ENCODE measurements around the gene OR2Y1.
"Not testable (repeated sequence)": the region's sequence is repeated elsewhere in the genome, so short reads cannot be mapped to it uniquely, and the experiment has no call there.

OR2Y1 gene, protein sequence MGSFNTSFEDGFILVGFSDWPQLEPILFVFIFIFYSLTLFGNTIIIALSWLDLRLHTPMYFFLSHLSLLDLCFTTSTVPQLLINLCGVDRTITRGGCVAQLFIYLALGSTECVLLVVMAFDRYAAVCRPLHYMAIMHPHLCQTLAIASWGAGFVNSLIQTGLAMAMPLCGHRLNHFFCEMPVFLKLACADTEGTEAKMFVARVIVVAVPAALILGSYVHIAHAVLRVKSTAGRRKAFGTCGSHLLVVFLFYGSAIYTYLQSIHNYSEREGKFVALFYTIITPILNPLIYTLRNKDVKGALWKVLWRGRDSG

DNA sequence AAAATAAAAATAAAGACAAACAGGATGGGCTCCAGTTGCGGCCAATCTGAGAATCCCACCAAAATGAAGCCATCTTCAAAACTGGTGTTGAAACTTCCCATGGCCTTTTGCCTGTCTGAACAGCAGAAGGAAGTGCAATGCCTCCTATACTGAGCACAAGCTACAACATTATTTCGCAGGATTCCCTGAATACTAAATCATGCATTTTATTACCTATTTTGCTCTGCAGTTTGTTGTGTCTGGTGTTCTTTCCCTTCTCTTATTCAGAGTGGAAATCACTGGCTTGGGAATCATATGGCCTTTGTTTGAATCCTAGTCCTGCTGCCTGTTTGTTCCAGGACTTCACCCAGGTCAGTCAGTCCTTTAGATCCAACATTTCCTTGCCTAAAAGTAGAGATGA, at the start of gene OR2Y1:
OR2Y1 (minus strand) TSS at position 101 of the 400 bp plus-strand sequence; CDS start at position 101, 0 bp downstream.
- peaks cover 0 to 4% of the 10 kb centered on the region in 2 donors for H3K27me3 ChIP-seq
- no peak for DNase-seq
- H3K9me3 ChIP-seq, result no peaks in the 10 kb centered on the region
- no peak within 1 kb of the TSS for H3K27ac ChIP-seq
- TF ChIP-seq, protein P1, sequence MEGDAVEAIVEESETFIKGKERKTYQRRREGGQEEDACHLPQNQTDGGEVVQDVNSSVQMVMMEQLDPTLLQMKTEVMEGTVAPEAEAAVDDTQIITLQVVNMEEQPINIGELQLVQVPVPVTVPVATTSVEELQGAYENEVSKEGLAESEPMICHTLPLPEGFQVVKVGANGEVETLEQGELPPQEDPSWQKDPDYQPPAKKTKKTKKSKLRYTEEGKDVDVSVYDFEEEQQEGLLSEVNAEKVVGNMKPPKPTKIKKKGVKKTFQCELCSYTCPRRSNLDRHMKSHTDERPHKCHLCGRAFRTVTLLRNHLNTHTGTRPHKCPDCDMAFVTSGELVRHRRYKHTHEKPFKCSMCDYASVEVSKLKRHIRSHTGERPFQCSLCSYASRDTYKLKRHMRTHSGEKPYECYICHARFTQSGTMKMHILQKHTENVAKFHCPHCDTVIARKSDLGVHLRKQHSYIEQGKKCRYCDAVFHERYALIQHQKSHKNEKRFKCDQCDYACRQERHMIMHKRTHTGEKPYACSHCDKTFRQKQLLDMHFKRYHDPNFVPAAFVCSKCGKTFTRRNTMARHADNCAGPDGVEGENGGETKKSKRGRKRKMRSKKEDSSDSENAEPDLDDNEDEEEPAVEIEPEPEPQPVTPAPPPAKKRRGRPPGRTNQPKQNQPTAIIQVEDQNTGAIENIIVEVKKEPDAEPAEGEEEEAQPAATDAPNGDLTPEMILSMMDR (IDR thresholded peaks at IDR 0.05), result no peak
- intact Hi-C loops (cut with DNase I; ENCODE audit: low total_unique reads), result no loop called here
- no peaks in the 10 kb centered on the region for H3K4me1 ChIP-seq
- no peak within 1 kb of the TSS for H3K4me3 ChIP-seq
- no peaks in the 10 kb centered on the region for H3K36me3 ChIP-seq

DNA sequence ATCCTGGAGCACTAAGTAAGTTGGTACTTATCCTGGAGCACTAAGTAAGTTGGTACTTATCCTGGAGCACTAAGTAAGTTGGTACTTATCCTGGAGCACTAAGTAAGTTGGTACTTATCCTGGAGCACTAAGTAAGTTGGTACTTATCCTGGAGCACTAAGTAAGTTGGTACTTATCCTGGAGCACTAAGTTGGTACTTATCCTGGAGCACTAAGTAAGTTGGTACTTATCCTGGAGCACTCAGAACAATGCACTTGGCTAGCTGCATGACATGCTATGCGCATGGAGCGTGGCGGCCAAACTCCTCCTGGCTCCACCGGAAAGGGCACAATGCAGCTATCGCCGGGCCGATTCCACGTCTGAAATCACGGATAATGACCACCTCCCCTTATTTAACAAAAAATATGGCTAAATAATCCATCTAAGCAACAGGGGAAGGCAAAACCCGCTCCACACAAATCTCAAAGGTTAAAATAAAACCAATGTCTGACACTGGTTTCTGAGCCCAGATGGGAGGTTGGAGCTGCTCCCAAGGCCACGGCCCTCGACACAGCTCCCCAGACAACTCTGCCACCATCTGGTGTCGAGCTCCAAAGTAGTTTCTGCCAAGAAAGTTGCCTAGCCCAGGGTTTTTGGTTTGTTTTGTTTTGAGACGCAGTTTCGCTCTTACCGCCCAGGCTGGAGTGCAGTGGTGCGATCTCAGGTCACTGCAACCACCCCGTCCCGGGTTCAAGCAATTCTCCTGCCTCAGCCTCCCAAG, 49.0 kb upstream of the OR2Y1 start:
- peaks cover 30 to 64% (median 60%) of the 10 kb centered on the region in 3 donors for H3K36me3 ChIP-seq
- not testable (repeated sequence) for H3K9me3 ChIP-seq, H3K4me3 ChIP-seq, H3K27me3 ChIP-seq, H3K27ac ChIP-seq, DNase-seq
- peaks cover 10 to 44% (median 37%) of the 10 kb centered on the region in 4 donors for H3K4me1 ChIP-seq
- intact Hi-C loops (cut with DNase I; ENCODE audit: low total_unique reads), result loop anchor here (5.0 to 10.0 kb wide), 2 partner anchors 78 to 366 kb away; no protein-coding TSS in a partner anchor

DNA sequence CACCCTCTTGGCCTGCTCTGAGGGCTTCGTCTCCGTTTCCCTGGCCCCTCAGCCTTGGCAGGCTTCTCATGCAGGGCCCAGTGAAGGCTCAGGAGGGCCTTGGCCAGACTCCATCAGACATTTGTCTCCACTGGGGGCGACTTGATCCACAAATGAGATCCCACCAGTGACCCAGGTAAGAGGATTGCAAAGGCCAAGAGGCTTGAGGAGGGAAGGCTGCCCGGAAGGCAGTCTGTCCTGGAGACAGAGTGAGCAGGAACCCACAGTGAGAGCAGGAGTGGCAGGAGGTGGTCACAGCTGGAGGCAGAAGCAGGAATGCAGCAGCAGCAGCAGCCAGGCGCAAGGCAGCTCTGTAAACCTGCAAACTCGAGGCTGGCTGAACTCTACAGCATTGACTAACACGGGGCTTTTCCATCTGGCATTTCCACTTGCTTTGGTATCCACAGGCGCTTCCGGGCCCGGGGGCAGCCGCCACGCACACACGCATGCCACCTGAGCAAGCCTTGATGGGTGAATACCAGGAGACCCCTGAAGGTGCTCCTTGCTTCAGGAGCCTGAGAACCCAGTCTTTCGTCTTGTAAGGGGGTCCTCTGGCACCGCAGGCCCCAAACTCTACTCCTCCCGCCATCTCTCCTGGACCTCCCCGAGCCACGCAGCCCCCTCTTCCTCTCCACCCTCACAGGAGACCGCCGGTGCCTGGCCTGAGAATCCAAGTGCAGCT, 48.0 kb upstream of the OR2Y1 start:
- no peaks in the 10 kb centered on the region for H3K27me3 ChIP-seq
- no peak overlapping the region for H3K4me3 ChIP-seq
- H3K9me3 ChIP-seq, result no peaks in the 10 kb centered on the region
- intact Hi-C loops (cut with DNase I; ENCODE audit: low total_unique reads), result loop anchor here (5.0 to 10.0 kb wide), 2 partner anchors 79 to 367 kb away; no protein-coding TSS in a partner anchor
- TF ChIP-seq, protein P1 (IDR thresholded peaks at IDR 0.05), result no peak
- H3K4me1 ChIP-seq, result peaks cover 10 to 44% (median 33%) of the 10 kb centered on the region in 4 donors
- peak overlapping the region in 1 of 2 donors; percentile 82 for H3K27ac ChIP-seq
- peaks cover 30 to 58% (median 54%) of the 10 kb centered on the region in 3 donors for H3K36me3 ChIP-seq
- no peak for DNase-seq

DNA sequence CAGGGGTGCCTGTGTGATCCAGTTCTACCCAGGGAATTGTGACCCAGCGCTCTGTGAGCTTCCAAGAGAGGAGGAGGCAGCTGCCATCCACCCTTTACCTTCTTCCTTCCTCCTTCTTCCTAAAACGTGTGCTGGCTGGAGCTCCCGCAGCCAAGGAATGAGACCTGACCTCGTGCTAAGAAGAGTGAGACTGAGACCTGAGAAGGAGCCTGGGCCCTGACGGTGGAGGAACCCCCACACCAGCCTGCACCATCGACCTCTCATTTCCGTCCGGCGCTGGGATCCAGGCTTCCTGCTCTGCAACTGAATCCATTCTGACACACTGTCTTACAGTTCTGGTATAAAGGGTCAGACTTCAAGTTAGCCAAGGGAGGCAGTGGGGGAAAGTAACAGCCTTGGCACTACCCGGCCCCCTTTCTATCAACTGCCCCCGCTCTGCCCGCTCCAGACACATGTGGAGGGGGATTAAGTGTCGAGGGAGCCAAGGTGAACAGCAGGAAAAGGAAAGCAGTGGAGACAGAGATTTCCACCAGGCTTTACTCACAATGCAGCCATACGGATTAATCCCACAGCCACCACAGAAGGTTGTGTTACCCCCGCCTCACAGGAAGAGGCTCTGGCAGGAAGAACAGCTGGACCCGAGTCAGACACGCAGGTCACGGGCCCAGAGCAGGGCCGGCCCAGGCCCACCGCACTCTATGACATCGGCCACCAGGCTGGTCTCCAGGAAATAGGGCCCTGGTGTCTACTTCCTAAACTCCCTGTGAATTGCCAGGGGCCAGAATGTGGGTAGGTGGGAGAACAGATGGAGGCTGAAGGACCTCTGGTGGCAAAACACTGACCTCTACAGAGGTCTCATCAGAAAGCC, 46.9 kb upstream of the OR2Y1 start:
- no peaks in the 10 kb centered on the region for H3K9me3 ChIP-seq
- no peaks in the 10 kb centered on the region for H3K27me3 ChIP-seq
- peaks cover 19 to 47% (median 43%) of the 10 kb centered on the region in 3 donors for H3K36me3 ChIP-seq
- TF ChIP-seq, protein P1 (IDR thresholded peaks at IDR 0.05), result no peak
- H3K4me1 ChIP-seq, result peaks cover 10 to 44% (median 33%) of the 10 kb centered on the region in 4 donors
- no peak for DNase-seq
- peak overlapping the region; percentile 63 to 82 for H3K27ac ChIP-seq
- intact Hi-C loops (cut with DNase I; ENCODE audit: low total_unique reads), result loop anchor here (5.0 to 10.0 kb wide), 2 partner anchors 81 to 368 kb away; no protein-coding TSS in a partner anchor
- no peak overlapping the region for H3K4me3 ChIP-seq

DNA sequence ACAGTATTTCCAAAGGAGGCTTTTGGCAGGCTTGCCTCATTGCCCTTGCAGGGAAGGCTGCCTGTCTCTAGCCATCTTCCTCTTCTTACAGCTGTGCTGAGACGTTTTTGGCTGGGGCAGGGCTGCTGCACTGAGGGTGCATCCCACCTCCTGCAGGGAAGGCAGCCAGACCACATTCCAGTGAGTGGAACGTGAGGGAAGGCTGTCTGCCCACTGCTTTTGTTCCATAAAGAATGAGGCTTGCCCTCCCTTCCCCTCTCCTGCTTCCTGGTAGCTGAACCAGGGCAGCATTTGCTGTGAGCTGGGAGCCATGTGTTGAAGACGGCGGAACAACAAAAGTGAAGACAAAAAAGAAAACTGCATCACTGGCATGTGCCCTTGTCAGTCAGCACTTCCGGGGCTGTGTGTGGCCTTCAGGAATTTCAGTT, 46.0 kb upstream of the OR2Y1 start:
- H3K27ac ChIP-seq, result peak overlapping the region; percentile 63 to 82
- H3K4me3 ChIP-seq, result no peak overlapping the region
- no peak for DNase-seq
- intact Hi-C loops (cut with DNase I; ENCODE audit: low total_unique reads), result loop anchor here (5.0 to 10.0 kb wide), 2 partner anchors 81 to 369 kb away; no protein-coding TSS in a partner anchor
- H3K4me1 ChIP-seq, result peaks cover 10 to 44% (median 31%) of the 10 kb centered on the region in 4 donors
- H3K36me3 ChIP-seq, result peaks cover 10 to 38% (median 34%) of the 10 kb centered on the region in 3 donors
- H3K9me3 ChIP-seq, result no peaks in the 10 kb centered on the region
- H3K27me3 ChIP-seq, result no peaks in the 10 kb centered on the region
- TF ChIP-seq, protein P1 (IDR thresholded peaks at IDR 0.05), result no peak
